T-helper 2 cell (primary cell): ENCODE results near the gene MARS1.
"Not testable (repeated sequence)": the region's sequence is repeated elsewhere in the genome, so short reads cannot be mapped to it uniquely, and the experiment has no call there.

Experiments
- DNase-seq, 5 experiments: peaks; one replicate each; pipeline versions ENCODE4 v3.0.0 to v3.0.0-alpha.2; 2012 to 2022

The MARS1 gene

GRCh38 chr12:57552306-57552651, 64.4 kb downstream of the MARS1 start:
- no peak for DNase-seq

- DNase-seq: no peak
These were observed 65.0 kb downstream of the MARS1 start for GRCh38 chr12:57552835-57553313.

GRCh38 chr12:57553343-57554202, 65.7 kb downstream of the MARS1 start:
- DNase-seq: no peak

GRCh38 chr12:57554453-57554852, 66.6 kb downstream of the MARS1 start:
- DNase-seq: no peak

- no peak for DNase-seq
These were observed 67.0 kb downstream of the MARS1 start for GRCh38 chr12:57554897-57555296.

- DNase-seq: no peak
These were observed 71.0 kb downstream of the MARS1 start for GRCh38 chr12:57558864-57559263.

- DNase-seq: no peak
These were observed 72.6 kb downstream of the MARS1 start for GRCh38 chr12:57560516-57560915.

GRCh38 chr12:57561117-57561516, 73.2 kb downstream of the MARS1 start:
- not testable (repeated sequence) for DNase-seq

- DNase-seq: no peak
These were observed 75.5 kb downstream of the MARS1 start for GRCh38 chr12:57563358-57563757.

GRCh38 chr12:57564178-57564740, 76.4 kb downstream of the MARS1 start:
- no peak for DNase-seq
